Thymus (tissue), 11 donors: ENCODE results near the gene ZXDC. TPM values are rescaled to one million over a fixed set of nuclear protein-coding genes. Genes with fewer than 3 reads are reported as not detected.

ENCODE experiments used
- DNase-seq, 9 donors: peaks; one replicate each; pipeline ENCODE4 v3.0.0-alpha.2; 2013; ENCODE audit warnings: low spot score in 9 of 9, low read depth in 6 of 9, missing footprints in 1 of 9
- H3K27ac ChIP-seq, 2 donors: one replicate each; pipeline ENCODE4 v1.5.1; 2013; ENCODE audit warnings: control low read depth in 1 of 2, low read depth in 1 of 2, low read length in 1 of 2, mild to moderate bottlenecking in 1 of 2, moderate library complexity in 1 of 2
- H3K27me3 ChIP-seq, 2 donors: one replicate each; pipeline ENCODE4 v1.5.1; 2013; ENCODE audit warnings: low read length in 1 of 2; ENCODE audit not compliant: control insufficient read depth in 2 of 2, insufficient read depth in 1 of 2
- H3K36me3 ChIP-seq, 2 donors: one replicate each; pipeline ENCODE4 v1.5.1; 2013; ENCODE audit warnings: low read length in 1 of 2, mild to moderate bottlenecking in 1 of 2, moderate library complexity in 1 of 2; ENCODE audit not compliant: control insufficient read depth in 2 of 2, insufficient read depth in 2 of 2
- H3K4me1 ChIP-seq, 2 donors: one replicate each; pipeline ENCODE4 v1.5.1; 2013; ENCODE audit warnings: low read length in 2 of 2; ENCODE audit not compliant: control insufficient read depth in 2 of 2, insufficient read depth in 2 of 2
- H3K4me3 ChIP-seq, 2 donors: one replicate each; pipeline ENCODE4 v1.5.1; 2013; ENCODE audit warnings: low read length in 2 of 2, control low read depth in 1 of 2, mild to moderate bottlenecking in 1 of 2
- H3K9me3 ChIP-seq, 2 donors: one replicate each; pipeline ENCODE4 v1.5.1; 2013; ENCODE audit warnings: low read length in 1 of 2, mild to moderate bottlenecking in 1 of 2; ENCODE audit not compliant: control insufficient read depth in 2 of 2, insufficient read depth in 1 of 2
- WGBS: extraction: QIAGEN DNeasy Blood & Tissue Kit; methylation state at CpG from one replicate; pipeline ENCODE4 v1.1.7; 2013; 5-methylcytosine and 5-hydroxymethylcytosine counted together
- polyA plus RNA-seq: library from polyadenylated mRNA; stranded (reverse); fragments of 200-250 nt; gene quantifications from one replicate; pipeline ENCODE4 v1.2.3, GENCODE V29; 2013
- total RNA-seq: library from RNA; stranded (reverse); fragments of 120-200 nt; gene quantifications from one replicate; pipeline ENCODE4 v1.2.4, GENCODE V29; 2013
- donor health status: healthy.

ZXDC gene
- total and polyA plus RNA-seq, 2 donors: 15.6 to 17.3 TPM

- peaks cover 29 to 40% of the 10 kb centered on the region in 2 donors for H3K4me1 ChIP-seq
- peaks cover 0 to 4% of the 10 kb centered on the region in 2 donors for H3K9me3 ChIP-seq
- H3K27ac ChIP-seq: no peak overlapping the region
- 78% methylated on average over 14 of the region's 14 CpGs for WGBS
- no peak for DNase-seq
- H3K36me3 ChIP-seq: peaks cover 37 to 43% of the 10 kb centered on the region in 2 donors
- H3K4me3 ChIP-seq: peak overlapping the region; percentile 10 to 24
- H3K27me3 ChIP-seq: no peaks in the 10 kb centered on the region
These were observed 2.2 kb downstream of the ZXDC start for GRCh38 chr3:126473292-126474168.

GRCh38 chr3:126472277-126473006, 3.2 kb downstream of the ZXDC start:
- peak in 1 of 9 donors; percentile 36 for DNase-seq
- peaks cover 0 to 6% of the 10 kb centered on the region in 2 donors for H3K9me3 ChIP-seq
- no peak overlapping the region for H3K27ac ChIP-seq
- peaks cover 48 to 54% of the 10 kb centered on the region in 2 donors for H3K36me3 ChIP-seq
- 81% methylated on average over 8 of the region's 8 CpGs for WGBS
- no peaks in the 10 kb centered on the region for H3K27me3 ChIP-seq
- peak overlapping the region in 1 of 2 donors; percentile 5 for H3K4me3 ChIP-seq
- peaks cover 29 to 40% of the 10 kb centered on the region in 2 donors for H3K4me1 ChIP-seq

- DNase-seq: no peak
- Histone ChIP-seq H3K27ac (no peak overlapping the region), H3K27me3 (no peaks in the 10 kb centered on the region), H3K4me3 (no peak overlapping the region), H3K36me3 (peaks cover 77 to 83% of the 10 kb centered on the region in 2 donors), H3K9me3 (peaks cover 0 to 3% of the 10 kb centered on the region in 2 donors), H3K4me1 (peaks cover 23 to 42% of the 10 kb centered on the region in 2 donors)
- 98% methylated on average over 11 of the region's 11 CpGs for WGBS
These were observed 6.2 kb downstream of the ZXDC start for GRCh38 chr3:126469479-126469878.

- H3K4me1 ChIP-seq: peaks cover 13 to 31% of the 10 kb centered on the region in 2 donors
- 93% methylated on average over 13 of the region's 13 CpGs for WGBS
These were observed 7.4 kb downstream of the ZXDC start for GRCh38 chr3:126468028-126468891.

GRCh38 chr3:126467611-126467955, 8.1 kb downstream of the ZXDC start:
- Histone ChIP-seq H3K4me3 (no peak overlapping the region), H3K27ac (no peak overlapping the region), H3K4me1 (peaks cover 7 to 25% of the 10 kb centered on the region in 2 donors), H3K27me3 (no peaks in the 10 kb centered on the region), H3K9me3 (peaks cover 0 to 2% of the 10 kb centered on the region in 2 donors), H3K36me3 (peaks cover 88 to 93% of the 10 kb centered on the region in 2 donors)
- DNase-seq: no peak
- WGBS: 85% methylated on average over 8 of the region's 8 CpGs

More at GRCh38 chr3:126468028-126468891, 7.4 kb downstream of the ZXDC start:
- Histone ChIP-seq H3K27me3 (no peaks in the 10 kb centered on the region), H3K27ac (no peak overlapping the region), H3K9me3 (peaks cover 0 to 2% of the 10 kb centered on the region in 2 donors), H3K4me3 (no peak overlapping the region), H3K36me3 (peaks cover 86 to 93% of the 10 kb centered on the region in 2 donors)
- DNase-seq: no peak

GRCh38 chr3:126466886-126467610, 8.6 kb downstream of the ZXDC start:
- peaks cover 0 to 2% of the 10 kb centered on the region in 2 donors for H3K9me3 ChIP-seq
- no peak overlapping the region for H3K27ac ChIP-seq
- DNase-seq: no peak
- H3K36me3 ChIP-seq: peaks cover 88 to 96% of the 10 kb centered on the region in 2 donors
- 89% methylated on average over 19 of the region's 19 CpGs for WGBS
- H3K4me3 ChIP-seq: no peak overlapping the region
- H3K4me1 ChIP-seq: peaks cover 1 to 19% of the 10 kb centered on the region in 2 donors
- H3K27me3 ChIP-seq: no peaks in the 10 kb centered on the region

- H3K4me1 ChIP-seq: peaks cover 0 to 16% of the 10 kb centered on the region in 2 donors
- 97% methylated on average over 16 of the region's 16 CpGs for WGBS
- H3K27me3 ChIP-seq: no peaks in the 10 kb centered on the region
- peaks cover 96% of the 10 kb centered on the region in 2 donors for H3K36me3 ChIP-seq
- no peak for DNase-seq
- peaks cover 0 to 2% of the 10 kb centered on the region in 2 donors for H3K9me3 ChIP-seq
- H3K27ac ChIP-seq: no peak overlapping the region
- no peak overlapping the region for H3K4me3 ChIP-seq
These were observed 9.7 kb downstream of the ZXDC start for GRCh38 chr3:126465928-126466544.

GRCh38 chr3:126464997-126465396, 10.7 kb downstream of the ZXDC start:
- Histone ChIP-seq H3K27ac (no peak overlapping the region), H3K36me3 (peaks cover 93 to 96% of the 10 kb centered on the region in 2 donors), H3K9me3 (peaks cover 0 to 2% of the 10 kb centered on the region in 2 donors), H3K4me3 (no peak overlapping the region), H3K4me1 (peaks cover 0 to 16% of the 10 kb centered on the region in 2 donors), H3K27me3 (no peaks in the 10 kb centered on the region)
- DNase-seq: no peak
- WGBS: 97% methylated on average over 11 of the region's 11 CpGs
